K562 (cell line): ENCODE measurements around the gene CALD1. TPM values are rescaled to one million over a fixed set of nuclear protein-coding genes. Genes with fewer than 3 reads are reported as not detected.
A peak's percentile ranks its signal among the peaks of the same experiment; 100 is the strongest.

Source experiments
- ARHGAP35 ChIP-seq: fragments of 450-650 bp; IDR thresholded peaks from 2 replicates; pipeline ENCODE4 v1.6.1; 2018; ENCODE audit not compliant: partially characterized antibody
- ATF4 ChIP-seq: fragments of 450-650 bp; formaldehyde crosslinking; IDR thresholded peaks from 2 replicates; pipeline ENCODE4 v1.4.0; 2022; ENCODE audit warnings: mild to moderate bottlenecking, moderate library complexity
- BCLAF1 ChIP-seq, 2 experiments: fragments of 450-650 bp in 1 of 2; IDR thresholded peaks; 2 replicates each; pipeline ENCODE4 v1.6.1; 2011 to 2017; ENCODE audit warnings: low read depth in 2 of 2, antibody characterized with exemption in 1 of 2, borderline replicate concordance in 1 of 2, low read length in 1 of 2, mild to moderate bottlenecking in 1 of 2, mixed read lengths in 1 of 2; ENCODE audit not compliant: control insufficient read depth in 1 of 2
- CBX5 ChIP-seq: IDR thresholded peaks from 2 replicates; pipeline ENCODE4 v1.6.1; 2014; ENCODE audit warnings: low read depth, borderline replicate concordance
- CREB3L1 ChIP-seq: fragments of 450-650 bp; IDR thresholded peaks from 2 replicates; pipeline ENCODE4 v1.6.1; 2014; ENCODE audit warnings: low read depth, mild to moderate bottlenecking, moderate library complexity, borderline replicate concordance
- GABPA ChIP-seq: fragments of 200-800 bp; sonication (Bioruptor generic); conservative IDR thresholded peaks from 2 replicates; pipeline ENCODE4 v1.6.1; 2016; ENCODE audit warnings: low read depth, missing genetic modification characterization, missing compliant biosample characterization
- HDAC1 ChIP-seq, 2 experiments: fragments of 450-650 bp; IDR thresholded peaks; 2 replicates each; pipeline ENCODE4 v1.6.1; 2016 to 2017; ENCODE audit warnings: inconsistent platforms in 1 of 2, mild to moderate bottlenecking in 1 of 2, moderate library complexity in 1 of 2
- KAT7 ChIP-seq: sonication (generic); formaldehyde crosslinking; IDR thresholded peaks from 2 replicates; pipeline ENCODE4 v1.8.0; 2022; ENCODE audit warnings: missing genetic modification reagents, mild to moderate bottlenecking, borderline replicate concordance
- LEF1 ChIP-seq: fragments of 450-650 bp; IDR thresholded peaks from 2 replicates; pipeline ENCODE4 v1.6.1; 2016; ENCODE audit warnings: mild to moderate bottlenecking
- MAFF ChIP-seq: IDR thresholded peaks from 2 replicates; pipeline ENCODE4 v1.6.1; 2012; ENCODE audit warnings: low read length, improper control_type of control experiment
- MEF2D ChIP-seq: conservative IDR thresholded peaks from 2 replicates; pipeline ENCODE4 v1.6.1; 2016; ENCODE audit warnings: low read depth, missing genetic modification characterization, missing compliant biosample characterization
- NFRKB ChIP-seq: fragments of 450-650 bp; IDR thresholded peaks from 2 replicates; pipeline ENCODE4 v1.6.1; 2016; ENCODE audit warnings: low read depth
- PTBP1 ChIP-seq: fragments of 200-400 bp; formaldehyde crosslinking; IDR thresholded peaks from 2 replicates; pipeline ENCODE4 v1.6.1; 2017; ENCODE audit warnings: low read depth, low read length
- RBM34 ChIP-seq: fragments of 200-400 bp; formaldehyde crosslinking; IDR thresholded peaks from 2 replicates; pipeline ENCODE4 v1.6.1; 2018; ENCODE audit warnings: low read length, borderline replicate concordance; ENCODE audit not compliant: insufficient read depth
- SMAD2 ChIP-seq: fragments of 150-350 bp; IDR thresholded peaks from 2 replicates; pipeline ENCODE4 v1.6.1; 2014; ENCODE audit warnings: low read depth, mild to moderate bottlenecking, low read length
- SMARCA4 ChIP-seq: fragments of 450-650 bp; IDR thresholded peaks from 2 replicates; pipeline ENCODE4 v1.6.1; 2016
- TRIM24 ChIP-seq, 2 experiments: fragments of 450-650 bp; IDR thresholded peaks; 2 replicates each; pipeline ENCODE4 v1.6.1; 2016
- YBX1 ChIP-seq: fragments of 450-650 bp; IDR thresholded peaks from 2 replicates; pipeline ENCODE4 v1.7.1; 2016; ENCODE audit warnings: mild to moderate bottlenecking
- ZC3H8 ChIP-seq: fragments of 450-650 bp; IDR thresholded peaks from 2 replicates; pipeline ENCODE4 v1.6.1; 2017
- ZNF12 ChIP-seq: sonication (generic); formaldehyde crosslinking; IDR thresholded peaks from 2 replicates; pipeline ENCODE4 v1.4.0; 2020; ENCODE audit warnings: mild to moderate bottlenecking, missing genetic modification reagents
- ZNF134 ChIP-seq: fragments of 250-450 bp; sonication (Bioruptor Pico); conservative IDR thresholded peaks from 2 replicates; pipeline ENCODE4 v1.4.0; 2020
- ZNF589 ChIP-seq: fragments of 200-800 bp; sonication (Bioruptor generic); IDR thresholded peaks from 2 replicates; pipeline ENCODE4 v1.6.1; 2016; ENCODE audit warnings: low read depth, missing genetic modification characterization, missing compliant biosample characterization
- polyA plus RNA-seq, 8 experiments: library from polyadenylated mRNA; depleted of rRNA in 4 of 8; stranded (reverse) in 5 of 8; unstranded in 3 of 8; fragments of >200 nt; fragmentation: Nextera tagmentation in 2 of 8; fragmentation: Illumina TruSeq in 1 of 8; extraction: Ambion mirVana in 2 of 8; extraction: Trizol in 1 of 8; gene quantifications; 2 replicates each; pipeline versions ENCODE4 v1.2.1 to v1.2.3, GENCODE V29; 2011 to 2014; ENCODE audit warnings: inconsistent platforms in 1 of 8, missing spikeins in 1 of 8
- total RNA-seq, 7 experiments: library from RNA; depleted of rRNA in 6 of 7; stranded (reverse); fragments of >200 nt in 6 of 7; fragmentation: Illumina TruSeq in 2 of 7; extraction: Trizol in 2 of 7; gene quantifications; 2 replicates each; pipeline versions ENCODE4 v1.2.1 to v1.2.3, GENCODE V29; 2011 to 2021; ENCODE audit warnings: low replicate concordance in 1 of 7

CALD1 gene
- total and polyA plus RNA-seq, 9 of the 15 experiments (the other 6 are each of a cell fraction or from before 2014, with no cell fraction given): 0.40 TPM; not detected in 8

GRCh38 chr7:134986363-134987251 lies 207.2 kb downstream of the CALD1 start, which contains the start of gene AGBL3 (continued):
- TF ChIP-seq ATF4: peak; percentile 24; the same call in 1 of the 2 replicates
- TF ChIP-seq RBM34: no peak
- TF ChIP-seq KAT7: peak; percentile 99
- peak; percentile 85 for TF ChIP-seq ZNF134 (CRISPR knock-in tag)
- TF ChIP-seq CREB3L1: peak; percentile 94
- no peak for TF ChIP-seq PTBP1
- TF ChIP-seq BCLAF1 (IDR thresholded peaks at IDR 0.05; ENCODE audit: borderline replicate concordance in 1 of 2, control insufficient read depth in 1 of 2, low read depth in 2 of 2, low read length in 1 of 2): 0 out of 4 replicates have a peak, but pooled peaks of 1 of the 2 experiments have one; percentile 37
- no peak for TF ChIP-seq SMAD2
- TF ChIP-seq ZNF589: 0 out of 2 replicates have a peak, but pooled peaks have one; percentile 53
- TF ChIP-seq ARHGAP35: peak; percentile 92
- peak; percentile 53; the same call in 1 of the 2 replicates for TF ChIP-seq MAFF
- TF ChIP-seq MEF2D: 0 out of 2 replicates have a peak, but pooled peaks have one; percentile 14
- TF ChIP-seq SMARCA4: peak; percentile 83
- TF ChIP-seq ZC3H8: no peak
- peak; percentile 84; the same call in 1 of the 2 replicates for TF ChIP-seq NFRKB
- no peak for TF ChIP-seq YBX1
- TF ChIP-seq HDAC1 (IDR thresholded peaks at IDR 0.05): peak in 1 of 2 experiments; percentile 74; a peak in 1 of 4 replicates
- peak; percentile 38; the same call in 1 of the 2 replicates for TF ChIP-seq LEF1
- peak; percentile 25 to 81; a peak in 2 of 4 replicates for TF ChIP-seq TRIM24 (IDR thresholded peaks at IDR 0.05)
- TF ChIP-seq ZNF12 (CRISPR knock-in tag): peak; percentile 84
- TF ChIP-seq GABPA: peak; percentile 70
- peak; percentile 58; the same call in 1 of the 2 replicates for TF ChIP-seq CBX5
